SU-DHL-6 (cell line): ENCODE results near the gene NDC80.

ENCODE experiments used
- H2AFZ ChIP-seq: fragments of 200-600 bp; sonication (generic); 2 replicates; pipeline ENCODE4 v1.6.1; 2014; ENCODE audit warnings: low read depth, mild to moderate bottlenecking, moderate library complexity, mixed read lengths, antibody characterized with exemption, low read length; ENCODE audit not compliant: severe bottlenecking
- H3F3A ChIP-seq: fragments of 200-600 bp; shearing (Covaris generic); 2 replicates; pipeline ENCODE4 v1.6.0; 2016; ENCODE audit warnings: antibody characterized with exemption, mild to moderate bottlenecking; ENCODE audit not compliant: insufficient read depth
- H3K27ac ChIP-seq: fragments of 200-600 bp; sonication (generic); 2 replicates; pipeline ENCODE4 v1.5.1; 2016; ENCODE audit warnings: low read depth, mild to moderate bottlenecking, low read length, moderate library complexity, mixed read lengths
- H3K27me3 ChIP-seq: fragments of 200-600 bp; sonication (generic), shearing (Covaris generic); 2 replicates; pipeline ENCODE4 v1.6.0; 2014; ENCODE audit warnings: mild to moderate bottlenecking, low read length
- H3K36me3 ChIP-seq: fragments of 200-600 bp; sonication (generic); 2 replicates; pipeline ENCODE4 v1.6.1; 2014; ENCODE audit warnings: mild to moderate bottlenecking, low read length, mixed read lengths
- H3K4me2 ChIP-seq: fragments of 300-600, 200-600 bp; shearing (Covaris generic), sonication (generic); 2 replicates; pipeline ENCODE4 v1.6.0; 2014; ENCODE audit warnings: low read length, low read depth, mild to moderate bottlenecking; ENCODE audit not compliant: poor library complexity, severe bottlenecking
- H3K4me3 ChIP-seq: fragments of 200-600 bp; sonication (generic); 2 replicates; pipeline ENCODE4 v1.5.1; 2014; ENCODE audit warnings: antibody characterized with exemption, low read length, mild to moderate bottlenecking, mixed read lengths; ENCODE audit not compliant: insufficient read depth, poor library complexity, severe bottlenecking
- H3K79me2 ChIP-seq: fragments of 200-600 bp; sonication (generic); 2 replicates; pipeline ENCODE4 v1.6.1; 2014; ENCODE audit warnings: mild to moderate bottlenecking, low read length, moderate library complexity; ENCODE audit not compliant: insufficient read depth
- H3K9ac ChIP-seq: fragments of 200-600 bp; sonication (generic); 2 replicates; pipeline ENCODE4 v1.7.0; 2014; ENCODE audit warnings: mild to moderate bottlenecking, low read length
- H3K9me2 ChIP-seq: fragments of 200-600 bp; sonication (generic); replicated peaks from 2 replicates; pipeline ENCODE4 v1.6.1; 2014; ENCODE audit warnings: low read length; ENCODE audit not compliant: insufficient read depth
- H3K9me3 ChIP-seq: fragments of 200-600 bp; sonication (generic); 2 replicates; pipeline ENCODE4 v1.6.1; 2014; ENCODE audit warnings: low read length, mixed read lengths; ENCODE audit not compliant: insufficient read depth
- H4K20me1 ChIP-seq: fragments of 200-600 bp; sonication (generic); 2 replicates; pipeline ENCODE4 v1.6.1; 2014; ENCODE audit warnings: low read depth, mild to moderate bottlenecking, antibody characterized with exemption, low read length, moderate library complexity, mixed read lengths
- CTCF ChIP-seq: fragments of 200-600 bp; sonication (generic); IDR thresholded peaks from one replicate; pipeline ENCODE4 v1.5.1; 2017; ENCODE audit warnings: antibody characterized with exemption, mild to moderate bottlenecking, low read length, moderate library complexity; ENCODE audit not compliant: insufficient read depth, poor library complexity, severe bottlenecking
- EZH2phosphoT487 ChIP-seq: fragments of 200-600 bp; sonication (generic), shearing (Covaris generic); conservative IDR thresholded peaks from 2 replicates; pipeline ENCODE4 v1.6.1; 2018; ENCODE audit warnings: mild to moderate bottlenecking, antibody characterized with exemption, low read length, moderate library complexity, mixed read lengths

The NDC80 gene

GRCh38 chr18:2572892-2573291, 1.5 kb downstream of the NDC80 start:
- Histone ChIP-seq H4K20me1 (peaks cover 5% of the 10 kb centered on the region; the same call in 1 of the 2 replicates), H3K36me3 (peaks cover 44% of the 10 kb centered on the region), H3K4me3 (peak overlapping the region; percentile 94), H3K4me2 (peak overlapping the region; percentile 97), H3K27ac (peak overlapping the region; percentile 80; the same call in 1 of the 2 replicates), H3K9me3 (no peaks in the 10 kb centered on the region), H3K9me2 (no peaks in the 10 kb centered on the region), H2AFZ (no peak overlapping the region), H3K79me2 (peaks cover 77% of the 10 kb centered on the region), H3K27me3 (no peaks in the 10 kb centered on the region), H3K9ac (peak overlapping the region; percentile 82), H3F3A (peaks cover 6% of the 10 kb centered on the region; the same call in 1 of the 2 replicates)
- TF ChIP-seq EZH2phosphoT487 (no peak), CTCF (no peak)

- Histone ChIP-seq H4K20me1 (peaks cover 5% of the 10 kb centered on the region; the same call in 1 of the 2 replicates), H3K9ac (peak overlapping the region; percentile 82), H3K27me3 (no peaks in the 10 kb centered on the region), H3K27ac (peak overlapping the region; percentile 80; the same call in 1 of the 2 replicates), H3K9me3 (no peaks in the 10 kb centered on the region), H3K36me3 (peaks cover 49% of the 10 kb centered on the region), H3F3A (peaks cover 7% of the 10 kb centered on the region; the same call in 1 of the 2 replicates), H3K79me2 (peaks cover 76% of the 10 kb centered on the region), H3K9me2 (no peaks in the 10 kb centered on the region), H3K4me3 (peak overlapping the region; percentile 94), H3K4me2 (peak overlapping the region; percentile 97), H2AFZ (no peak overlapping the region)
- no peak for TF ChIP-seq CTCF
- TF ChIP-seq EZH2phosphoT487: no peak
Observed at GRCh38 chr18:2573408-2573807, 2.1 kb downstream of the NDC80 start.

- no peak overlapping the region for H2AFZ ChIP-seq
- H3K4me2 ChIP-seq: no peak overlapping the region
- no peaks in the 10 kb centered on the region for H3K9me3 ChIP-seq
- no peak overlapping the region for H3K4me3 ChIP-seq
- H3K9ac ChIP-seq: no peak overlapping the region
- H3K79me2 ChIP-seq: no peaks in the 10 kb centered on the region; the same call in 1 of the 2 replicates
- peaks cover 75% of the 10 kb centered on the region for H3K36me3 ChIP-seq
- H3K9me2 ChIP-seq: no peaks in the 10 kb centered on the region
- H4K20me1 ChIP-seq: no peaks in the 10 kb centered on the region
- H3F3A ChIP-seq: peaks cover 20% of the 10 kb centered on the region; the same call in 1 of the 2 replicates
- no peaks in the 10 kb centered on the region for H3K27me3 ChIP-seq
- TF ChIP-seq CTCF (no peak), EZH2phosphoT487 (no peak)
- H3K27ac ChIP-seq: no peak overlapping the region
Observed at GRCh38 chr18:2587788-2588187, 16.4 kb downstream of the NDC80 start.
